ENCODE data around the gene COG3.

The COG3 gene

GRCh38 chr13:45540864-45541263, 76.1 kb downstream of the COG3 start:
- no peak for TF ChIP-seq CTCF (IDR thresholded peaks at IDR 0.05)
- H3K27ac ChIP-seq, result no peak overlapping the region

GRCh38 chr13:45541806-45542205, 77.1 kb downstream of the COG3 start:
- no peak for DNase-seq (ENCODE audit: low spot score)
- no peak for TF ChIP-seq CTCF (IDR thresholded peaks at IDR 0.05)
- H3K4me3 ChIP-seq, result no peak overlapping the region
- H3K27ac ChIP-seq, result no peak overlapping the region

More at GRCh38 chr13:45540864-45541263, 76.1 kb downstream of the COG3 start:
- no peak for DNase-seq (ENCODE audit: low spot score)
- H3K4me3 ChIP-seq, result no peak overlapping the region

- no peak for TF ChIP-seq CTCF (IDR thresholded peaks at IDR 0.05)
- no peak for DNase-seq (ENCODE audit: low spot score)
- Histone ChIP-seq H3K27ac (no peak overlapping the region), H3K4me3 (no peak overlapping the region)
Observed at GRCh38 chr13:45542391-45542790, 77.7 kb downstream of the COG3 start.

- TF ChIP-seq CTCF (IDR thresholded peaks at IDR 0.05), result no peak
- no peak overlapping the region for H3K4me3 ChIP-seq
- no peak overlapping the region for H3K27ac ChIP-seq
- no peak for DNase-seq (ENCODE audit: low spot score)
Observed at GRCh38 chr13:45542878-45543277, 78.1 kb downstream of the COG3 start.

DNA sequence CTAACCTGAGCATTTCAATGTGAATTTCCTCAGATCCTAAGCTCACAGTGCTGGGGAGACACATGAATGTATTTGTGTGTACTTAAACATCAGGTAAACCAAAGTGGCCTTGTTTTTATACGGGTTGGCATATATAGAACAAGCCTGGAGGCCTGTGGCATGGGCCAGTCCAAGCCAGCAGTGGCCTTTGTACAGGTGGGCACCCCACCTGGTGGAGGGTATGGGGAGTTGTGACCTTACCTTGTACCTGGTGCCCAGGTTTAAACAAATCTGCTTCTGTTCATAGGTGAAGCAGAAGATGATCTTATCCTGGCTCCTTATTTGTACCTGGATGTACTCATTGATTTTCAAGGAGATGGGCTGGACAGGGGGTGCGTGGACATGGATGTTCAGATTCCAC, 79.8 kb downstream of the COG3 start:
- Histone ChIP-seq H3K4me3 (no peak overlapping the region), H3K27ac (no peak overlapping the region)
- TF ChIP-seq CTCF (IDR thresholded peaks at IDR 0.05), result no peak
- DNase-seq (ENCODE audit: low spot score), result no peak

DNA sequence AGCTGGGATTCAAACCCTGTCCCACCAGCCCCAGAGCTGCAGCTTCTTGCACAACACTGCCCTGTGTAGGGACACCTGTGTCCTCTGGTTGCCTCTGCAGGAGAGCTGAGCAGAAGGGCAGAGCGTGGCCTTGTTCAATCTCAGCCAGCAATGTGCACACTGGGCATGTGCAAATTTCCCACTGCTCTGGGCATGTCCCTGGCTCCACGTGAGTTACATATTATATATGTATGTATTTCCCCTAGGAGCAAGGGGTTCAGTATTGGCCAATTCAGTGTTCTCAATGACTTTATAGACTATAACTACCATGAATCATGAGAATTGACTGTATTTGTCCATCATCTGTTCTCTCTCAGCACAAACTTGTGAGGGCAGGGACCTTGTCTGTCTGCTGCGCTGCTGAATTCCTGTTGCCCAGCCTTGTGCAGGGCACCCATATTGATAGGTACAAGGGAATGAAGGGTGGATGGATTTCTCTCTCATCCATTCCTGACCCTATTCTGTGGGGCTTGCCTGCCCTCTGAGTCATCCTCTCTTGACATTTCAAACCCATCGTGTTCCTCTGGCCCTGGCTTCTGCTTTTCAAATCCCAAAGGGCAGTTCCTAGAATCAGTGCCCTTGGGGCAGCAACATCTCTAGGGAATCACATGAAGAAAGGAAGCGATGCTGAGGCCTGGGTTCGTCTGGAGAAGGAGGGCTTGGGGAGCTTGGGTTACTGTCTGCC, 81.1 kb downstream of the COG3 start:
- DNase-seq (ENCODE audit: low spot score), result no peak
- no peak overlapping the region for H3K4me3 ChIP-seq
- H3K27ac ChIP-seq, result no peak overlapping the region
- no peak for TF ChIP-seq CTCF (IDR thresholded peaks at IDR 0.05)

DNA sequence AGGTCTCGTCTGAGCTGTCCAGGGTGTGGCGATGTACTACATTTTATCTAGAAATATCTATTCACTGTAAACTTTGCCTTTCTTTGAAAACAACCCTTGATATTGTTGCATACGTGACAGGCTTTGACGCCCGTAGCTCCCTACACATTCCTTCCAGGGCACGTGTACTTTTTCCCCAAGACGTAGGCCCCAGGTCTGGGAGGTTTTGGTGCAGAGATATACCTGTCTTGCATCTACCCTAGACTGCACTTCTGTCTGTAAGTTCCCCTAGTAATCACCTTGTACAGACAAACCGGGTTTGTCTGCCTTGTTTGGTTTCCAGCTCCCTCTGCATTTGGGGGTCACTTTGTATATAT, 81.6 kb downstream of the COG3 start:
- no peak for DNase-seq (ENCODE audit: low spot score)
- no peak for TF ChIP-seq CTCF (IDR thresholded peaks at IDR 0.05)
- no peak overlapping the region for H3K4me3 ChIP-seq
- H3K27ac ChIP-seq, result no peak overlapping the region
